Glutamatergic neuron (in vitro differentiated cells): ENCODE data around the gene PLEKHM3. TPM values are rescaled to one million over a fixed set of nuclear protein-coding genes. Genes with fewer than 3 reads are reported as not detected.
"Not testable (repeated sequence)": the region's sequence is repeated elsewhere in the genome, so short reads cannot be mapped to it uniquely, and the experiment has no call there.

ENCODE experiments used
- DNase-seq: peaks from one replicate; pipeline ENCODE4 v3.0.0; 2022
- H3K27ac Mint-ChIP-seq: one replicate; pipeline ENCODE4 v1.8.0; 2020; ENCODE audit warnings: mild to moderate bottlenecking, mixed read lengths, inconsistent platforms; ENCODE audit not compliant: unreplicated experiment
- H3K27me3 Mint-ChIP-seq: one replicate; pipeline ENCODE4 v1.8.0; 2020; ENCODE audit warnings: mild to moderate bottlenecking, moderate library complexity, mixed read lengths, inconsistent platforms; ENCODE audit not compliant: unreplicated experiment
- H3K36me3 Mint-ChIP-seq: one replicate; pipeline ENCODE4 v1.8.0; 2020; ENCODE audit warnings: mild to moderate bottlenecking, mixed read lengths, inconsistent platforms; ENCODE audit not compliant: unreplicated experiment
- H3K4me1 Mint-ChIP-seq: one replicate; pipeline ENCODE4 v1.8.0; 2020; ENCODE audit warnings: mild to moderate bottlenecking, low read depth, mixed read lengths, inconsistent platforms; ENCODE audit not compliant: unreplicated experiment
- H3K4me3 Mint-ChIP-seq: one replicate; pipeline ENCODE4 v1.8.0; 2020; ENCODE audit warnings: mild to moderate bottlenecking, mixed read lengths, inconsistent platforms; ENCODE audit not compliant: unreplicated experiment
- H3K9me3 Mint-ChIP-seq: one replicate; pipeline ENCODE4 v1.8.0; 2020; ENCODE audit warnings: mild to moderate bottlenecking, moderate library complexity, mixed read lengths, inconsistent platforms; ENCODE audit not compliant: unreplicated experiment
- CTCF ChIP-seq: fragments of 200-600 bp; sonication (generic); IDR thresholded peaks from one replicate; pipeline ENCODE4 v1.5.0; 2021; ENCODE audit not compliant: partially characterized antibody, unreplicated experiment
- total RNA-seq: library from RNA; stranded (reverse); fragmentation: NEBNext Ultra II Directional; extraction: Animal tissue kit (Norgen Biotek cat#: 25700); gene quantifications from one replicate; pipeline ENCODE4 v1.2.1, GENCODE V29; 2021; ENCODE audit not compliant: unreplicated experiment

The PLEKHM3 gene
- total RNA-seq, 1 donor from 2014 or later: 19.5 TPM

- H3K4me1 Mint-ChIP-seq: peaks cover 5% of the 10 kb centered on the region
Observed at GRCh38 chr2:207914716-207915115, 110.6 kb downstream of the PLEKHM3 start.

GRCh38 chr2:207913772-207914358, 111.5 kb downstream of the PLEKHM3 start:
- no peaks in the 10 kb centered on the region for H3K27me3 Mint-ChIP-seq
- H3K9me3 Mint-ChIP-seq: no peaks in the 10 kb centered on the region
- peaks cover 5% of the 10 kb centered on the region for H3K4me1 Mint-ChIP-seq
- no peaks in the 10 kb centered on the region for H3K36me3 Mint-ChIP-seq
- no peak for DNase-seq
- no peak overlapping the region for H3K27ac Mint-ChIP-seq
- TF ChIP-seq CTCF: no peak
- no peak overlapping the region for H3K4me3 Mint-ChIP-seq

More at GRCh38 chr2:207914716-207915115, 110.6 kb downstream of the PLEKHM3 start:
- no peaks in the 10 kb centered on the region for H3K36me3 Mint-ChIP-seq
- H3K4me3 Mint-ChIP-seq: no peak overlapping the region
- H3K27ac Mint-ChIP-seq: no peak overlapping the region
- no peak for TF ChIP-seq CTCF
- no peaks in the 10 kb centered on the region for H3K9me3 Mint-ChIP-seq
- H3K27me3 Mint-ChIP-seq: no peaks in the 10 kb centered on the region
- DNase-seq: no peak

- Mint-ChIP-seq H3K27ac (no peak overlapping the region), H3K4me1 (peaks cover 5% of the 10 kb centered on the region), H3K4me3 (no peak overlapping the region), H3K27me3 (no peaks in the 10 kb centered on the region), H3K36me3 (no peaks in the 10 kb centered on the region), H3K9me3 (no peaks in the 10 kb centered on the region)
- DNase-seq: no peak
- no peak for TF ChIP-seq CTCF
Observed at GRCh38 chr2:207911856-207912255, 113.5 kb downstream of the PLEKHM3 start.

- H3K36me3 Mint-ChIP-seq: no peaks in the 10 kb centered on the region
- no peaks in the 10 kb centered on the region for H3K9me3 Mint-ChIP-seq
- H3K27me3 Mint-ChIP-seq: no peaks in the 10 kb centered on the region
- no peak overlapping the region for H3K4me3 Mint-ChIP-seq
- H3K4me1 Mint-ChIP-seq: peaks cover 5% of the 10 kb centered on the region
- no peak overlapping the region for H3K27ac Mint-ChIP-seq
- DNase-seq: no peak
- no peak for TF ChIP-seq CTCF
Observed at GRCh38 chr2:207911215-207911614, 114.1 kb downstream of the PLEKHM3 start.

- DNase-seq, H3K9me3 Mint-ChIP-seq, H3K27ac Mint-ChIP-seq, H3K4me1 Mint-ChIP-seq, H3K27me3 Mint-ChIP-seq, H3K36me3 Mint-ChIP-seq, H3K4me3 Mint-ChIP-seq: not testable (repeated sequence)
Observed at GRCh38 chr2:207906495-207906894, 118.8 kb downstream of the PLEKHM3 start.
